ENCODE results near the gene TRNP1.

The TRNP1 gene

GRCh38 chr1:27004471-27005165 lies 11.1 kb downstream of the TRNP1 start:
- Histone ChIP-seq H3K9me3 (ENCODE audit: control insufficient read depth, insufficient read depth, low read depth, low read length) (no peaks in the 10 kb centered on the region), H3K4me3 (ENCODE audit: low read depth, low read length) (no peak overlapping the region; the same call in 1 of the 2 replicates), H3K4me1 (ENCODE audit: control insufficient read depth, insufficient read depth, low read length) (peaks cover 83% of the 10 kb centered on the region), H3K27me3 (ENCODE audit: control insufficient read depth, insufficient read depth, low read length) (no peaks in the 10 kb centered on the region), H3K36me3 (ENCODE audit: control insufficient read depth, insufficient read depth, low read length) (peaks cover 51% of the 10 kb centered on the region), H3K9ac (ENCODE audit: low read length) (peak overlapping the region; percentile 31), H3K27ac (ENCODE audit: low read depth, low read length) (peak overlapping the region; percentile 76)

GRCh38 chr1:27005166-27005530 lies 11.7 kb downstream of the TRNP1 start:
- Histone ChIP-seq H3K9ac (ENCODE audit: low read length) (peak overlapping the region; percentile 20), H3K9me3 (ENCODE audit: control insufficient read depth, insufficient read depth, low read depth, low read length) (no peaks in the 10 kb centered on the region), H3K27ac (ENCODE audit: low read depth, low read length) (peak overlapping the region; percentile 76), H3K27me3 (ENCODE audit: control insufficient read depth, insufficient read depth, low read length) (no peaks in the 10 kb centered on the region), H3K36me3 (ENCODE audit: control insufficient read depth, insufficient read depth, low read length) (peaks cover 54% of the 10 kb centered on the region), H3K4me1 (ENCODE audit: control insufficient read depth, insufficient read depth, low read length) (peaks cover 83% of the 10 kb centered on the region), H3K4me3 (ENCODE audit: low read depth, low read length) (no peak overlapping the region)

- H3K4me3 ChIP-seq (ENCODE audit: low read depth, low read length), result no peak overlapping the region
- peak overlapping the region; percentile 62 for H3K9ac ChIP-seq (ENCODE audit: low read length)
- no peaks in the 10 kb centered on the region for H3K9me3 ChIP-seq (ENCODE audit: control insufficient read depth, insufficient read depth, low read depth, low read length)
- peaks cover 83% of the 10 kb centered on the region for H3K4me1 ChIP-seq (ENCODE audit: control insufficient read depth, insufficient read depth, low read length)
- H3K27ac ChIP-seq (ENCODE audit: low read depth, low read length), result peak overlapping the region; percentile 76
- peaks cover 53% of the 10 kb centered on the region for H3K36me3 ChIP-seq (ENCODE audit: control insufficient read depth, insufficient read depth, low read length)
- no peaks in the 10 kb centered on the region for H3K27me3 ChIP-seq (ENCODE audit: control insufficient read depth, insufficient read depth, low read length)
Observed at GRCh38 chr1:27005648-27006496, 12.4 kb downstream of the TRNP1 start.

- Histone ChIP-seq H3K9ac (ENCODE audit: low read length) (peak overlapping the region; percentile 62), H3K4me3 (ENCODE audit: low read depth, low read length) (no peak overlapping the region), H3K27ac (ENCODE audit: low read depth, low read length) (peak overlapping the region; percentile 76), H3K27me3 (ENCODE audit: control insufficient read depth, insufficient read depth, low read length) (no peaks in the 10 kb centered on the region), H3K9me3 (ENCODE audit: control insufficient read depth, insufficient read depth, low read depth, low read length) (no peaks in the 10 kb centered on the region), H3K36me3 (ENCODE audit: control insufficient read depth, insufficient read depth, low read length) (peaks cover 52% of the 10 kb centered on the region), H3K4me1 (ENCODE audit: control insufficient read depth, insufficient read depth, low read length) (peaks cover 75% of the 10 kb centered on the region)
Observed at GRCh38 chr1:27006683-27007082, 13.2 kb downstream of the TRNP1 start.

- Histone ChIP-seq H3K9ac (ENCODE audit: low read length) (peak overlapping the region; percentile 73), H3K4me1 (ENCODE audit: control insufficient read depth, insufficient read depth, low read length) (peaks cover 66% of the 10 kb centered on the region), H3K27me3 (ENCODE audit: control insufficient read depth, insufficient read depth, low read length) (no peaks in the 10 kb centered on the region), H3K27ac (ENCODE audit: low read depth, low read length) (peak overlapping the region; percentile 73), H3K9me3 (ENCODE audit: control insufficient read depth, insufficient read depth, low read depth, low read length) (no peaks in the 10 kb centered on the region), H3K36me3 (ENCODE audit: control insufficient read depth, insufficient read depth, low read length) (peaks cover 47% of the 10 kb centered on the region), H3K4me3 (ENCODE audit: low read depth, low read length) (peak overlapping the region; percentile 32)
Observed at GRCh38 chr1:27007909-27008582, 14.6 kb downstream of the TRNP1 start.

- Histone ChIP-seq H3K27me3 (ENCODE audit: control insufficient read depth, insufficient read depth, low read length) (no peaks in the 10 kb centered on the region), H3K36me3 (ENCODE audit: control insufficient read depth, insufficient read depth, low read length) (peaks cover 35% of the 10 kb centered on the region), H3K9me3 (ENCODE audit: control insufficient read depth, insufficient read depth, low read depth, low read length) (no peaks in the 10 kb centered on the region), H3K27ac (ENCODE audit: low read depth, low read length) (peak overlapping the region; percentile 14; the same call in 1 of the 2 replicates), H3K4me3 (ENCODE audit: low read depth, low read length) (peak overlapping the region; percentile 96), H3K9ac (ENCODE audit: low read length) (peak overlapping the region; percentile 48), H3K4me1 (ENCODE audit: control insufficient read depth, insufficient read depth, low read length) (peaks cover 54% of the 10 kb centered on the region)
Observed at GRCh38 chr1:27009601-27010197, 16.2 kb downstream of the TRNP1 start.

GRCh38 chr1:27010226-27010994 lies 16.9 kb downstream of the TRNP1 start:
- H3K4me1 ChIP-seq (ENCODE audit: control insufficient read depth, insufficient read depth, low read length), result peaks cover 49% of the 10 kb centered on the region

GRCh38 chr1:27011058-27011764 lies 17.7 kb downstream of the TRNP1 start:
- H3K36me3 ChIP-seq (ENCODE audit: control insufficient read depth, insufficient read depth, low read length), result peaks cover 20% of the 10 kb centered on the region
- peak overlapping the region; percentile 87 for H3K9ac ChIP-seq (ENCODE audit: low read length)
- H3K9me3 ChIP-seq (ENCODE audit: control insufficient read depth, insufficient read depth, low read depth, low read length), result no peaks in the 10 kb centered on the region
- H3K4me1 ChIP-seq (ENCODE audit: control insufficient read depth, insufficient read depth, low read length), result peaks cover 41% of the 10 kb centered on the region
- peak overlapping the region; percentile 7; the same call in 1 of the 2 replicates for H3K27ac ChIP-seq (ENCODE audit: low read depth, low read length)
- no peaks in the 10 kb centered on the region for H3K27me3 ChIP-seq (ENCODE audit: control insufficient read depth, insufficient read depth, low read length)
- H3K4me3 ChIP-seq (ENCODE audit: low read depth, low read length), result peak overlapping the region; percentile 96

More at GRCh38 chr1:27010226-27010994, 16.9 kb downstream of the TRNP1 start:
- Histone ChIP-seq H3K4me3 (ENCODE audit: low read depth, low read length) (peak overlapping the region; percentile 96), H3K27me3 (ENCODE audit: control insufficient read depth, insufficient read depth, low read length) (no peaks in the 10 kb centered on the region), H3K27ac (ENCODE audit: low read depth, low read length) (peak overlapping the region; percentile 14; the same call in 1 of the 2 replicates), H3K9ac (ENCODE audit: low read length) (peak overlapping the region; percentile 70), H3K36me3 (ENCODE audit: control insufficient read depth, insufficient read depth, low read length) (peaks cover 28% of the 10 kb centered on the region), H3K9me3 (ENCODE audit: control insufficient read depth, insufficient read depth, low read depth, low read length) (no peaks in the 10 kb centered on the region)

GRCh38 chr1:27011976-27012563 lies 18.6 kb downstream of the TRNP1 start:
- Histone ChIP-seq H3K9me3 (ENCODE audit: control insufficient read depth, insufficient read depth, low read depth, low read length) (no peaks in the 10 kb centered on the region), H3K9ac (ENCODE audit: low read length) (peak overlapping the region; percentile 87), H3K27ac (ENCODE audit: low read depth, low read length) (peak overlapping the region; percentile 70), H3K36me3 (ENCODE audit: control insufficient read depth, insufficient read depth, low read length) (peaks cover 14% of the 10 kb centered on the region; the same call in 1 of the 2 replicates), H3K4me1 (ENCODE audit: control insufficient read depth, insufficient read depth, low read length) (peaks cover 34% of the 10 kb centered on the region), H3K4me3 (ENCODE audit: low read depth, low read length) (peak overlapping the region; percentile 96), H3K27me3 (ENCODE audit: control insufficient read depth, insufficient read depth, low read length) (no peaks in the 10 kb centered on the region)
